Kidney capillary endothelial cell (primary cell): Measurements from ENCODE around the gene UNC5CL.

Experiments used
- DNase-seq: peaks from one replicate; pipeline ENCODE4 v3.0.0-alpha.2; 2018; ENCODE audit warnings: low spot score

The UNC5CL gene

DNA sequence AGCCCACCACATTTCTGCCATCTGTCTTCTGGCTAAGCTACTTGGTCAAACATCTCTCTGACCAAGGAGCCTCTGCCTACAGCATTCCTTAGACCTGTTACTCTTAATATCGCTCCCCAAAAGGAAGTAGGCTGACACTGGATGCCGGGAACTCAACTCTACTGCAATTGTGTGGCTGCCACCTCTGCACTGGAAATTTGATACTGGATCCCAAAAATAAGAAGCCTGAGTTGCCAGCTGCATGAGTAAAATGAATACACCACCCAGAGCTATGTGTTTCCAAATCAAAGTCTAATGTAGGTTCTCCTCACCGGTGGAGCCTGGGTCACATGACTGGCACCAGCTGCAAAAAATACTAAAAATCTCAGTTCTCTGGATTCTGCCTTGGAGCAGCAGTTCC lies 36.9 kb downstream of the UNC5CL start:
- no peak for DNase-seq

DNA sequence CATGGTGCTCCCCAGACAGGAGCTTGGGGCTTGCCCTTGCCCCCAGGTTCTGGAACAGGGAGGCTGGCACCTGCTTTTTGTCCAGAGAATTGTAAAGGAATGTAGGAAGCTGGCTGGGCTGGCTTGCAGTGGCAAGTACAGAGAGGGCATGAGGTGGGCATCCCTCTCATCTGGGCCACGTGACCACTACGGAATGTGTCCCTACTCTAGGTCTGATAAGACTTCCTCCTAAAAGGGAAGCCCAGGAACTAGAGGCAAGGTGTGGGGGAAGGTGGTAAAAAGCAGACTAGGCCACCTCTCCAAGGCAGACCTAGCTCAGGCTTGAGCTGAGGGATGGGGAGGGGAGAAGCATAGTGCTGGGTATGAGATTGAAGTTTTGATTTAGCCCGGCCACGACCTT lies 38.8 kb downstream of the UNC5CL start:
- DNase-seq: no peak

DNA sequence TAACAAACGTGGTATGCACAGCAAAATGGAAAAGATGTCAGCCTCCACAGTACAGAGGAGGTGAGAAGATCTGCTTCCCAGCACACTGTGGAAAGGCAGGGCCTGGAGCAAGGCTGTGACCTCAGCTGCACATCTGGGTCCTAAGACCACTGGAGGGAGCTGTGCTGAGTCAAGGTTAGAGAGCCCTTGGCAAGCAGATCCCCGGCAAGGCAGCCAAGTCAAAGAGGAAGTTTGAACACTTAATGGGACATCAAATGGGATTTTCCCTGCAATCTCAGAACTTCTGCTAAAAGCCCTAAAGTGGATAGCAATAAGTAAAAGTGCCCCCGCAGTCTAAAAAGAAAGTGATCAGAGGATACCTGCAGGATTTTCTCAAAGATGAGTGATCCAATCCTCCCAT lies 39.5 kb downstream of the UNC5CL start:
- peak; percentile 35 for DNase-seq

DNA sequence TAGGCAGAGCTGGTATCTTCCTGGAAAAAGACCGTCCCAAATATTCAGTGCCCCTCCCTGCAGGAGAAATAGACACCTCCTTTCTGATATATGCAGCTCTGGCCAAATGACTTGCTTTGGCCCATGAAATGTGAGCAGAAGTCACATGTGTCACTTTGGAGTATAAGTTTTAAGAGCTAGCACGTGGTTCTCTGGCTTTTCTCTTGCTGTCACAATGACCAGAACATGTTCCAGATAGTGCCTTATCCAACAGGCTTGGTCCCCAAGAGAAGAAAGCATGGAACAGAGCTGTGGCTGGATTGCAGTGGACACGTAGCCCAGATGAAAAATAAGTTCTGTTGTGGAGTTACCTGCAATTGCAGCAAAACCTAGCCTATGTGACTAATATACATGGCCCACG lies 40.4 kb downstream of the UNC5CL start:
- no peak for DNase-seq

DNA sequence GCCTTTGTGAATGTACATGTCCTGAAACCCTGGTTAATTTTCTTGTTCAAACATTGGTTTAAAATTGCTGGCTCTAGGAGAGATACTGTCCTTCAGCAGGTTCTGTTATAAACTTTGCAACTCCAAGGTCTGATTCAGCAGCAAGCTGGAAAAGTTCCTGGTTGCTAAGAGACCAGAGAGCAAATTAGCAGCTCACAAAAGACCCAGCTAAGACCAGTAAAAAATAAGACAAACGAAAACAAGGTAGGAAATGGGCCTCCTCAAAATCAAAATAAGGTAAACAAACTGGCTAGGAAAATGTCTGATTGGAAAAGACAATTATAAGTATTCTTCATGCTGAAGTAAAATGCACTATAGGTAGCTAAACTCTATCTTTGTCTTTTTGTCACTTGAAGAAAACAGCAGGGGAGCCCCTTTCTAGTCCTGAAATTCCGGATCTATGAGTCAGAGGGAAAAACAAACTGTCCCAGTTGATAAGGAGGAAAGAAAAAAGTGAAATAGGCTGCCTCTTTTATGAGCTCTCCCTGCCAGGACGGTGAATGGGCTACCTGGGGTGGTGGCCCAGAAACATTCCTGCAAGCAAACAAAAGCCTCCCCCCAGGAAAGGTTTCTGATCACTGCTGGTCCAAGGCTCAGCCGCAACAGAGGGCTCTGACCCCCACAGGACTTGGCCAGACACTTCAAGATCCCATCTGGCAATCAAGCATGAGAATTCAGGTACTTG lies 41.6 kb downstream of the UNC5CL start:
- no peak for DNase-seq

DNA sequence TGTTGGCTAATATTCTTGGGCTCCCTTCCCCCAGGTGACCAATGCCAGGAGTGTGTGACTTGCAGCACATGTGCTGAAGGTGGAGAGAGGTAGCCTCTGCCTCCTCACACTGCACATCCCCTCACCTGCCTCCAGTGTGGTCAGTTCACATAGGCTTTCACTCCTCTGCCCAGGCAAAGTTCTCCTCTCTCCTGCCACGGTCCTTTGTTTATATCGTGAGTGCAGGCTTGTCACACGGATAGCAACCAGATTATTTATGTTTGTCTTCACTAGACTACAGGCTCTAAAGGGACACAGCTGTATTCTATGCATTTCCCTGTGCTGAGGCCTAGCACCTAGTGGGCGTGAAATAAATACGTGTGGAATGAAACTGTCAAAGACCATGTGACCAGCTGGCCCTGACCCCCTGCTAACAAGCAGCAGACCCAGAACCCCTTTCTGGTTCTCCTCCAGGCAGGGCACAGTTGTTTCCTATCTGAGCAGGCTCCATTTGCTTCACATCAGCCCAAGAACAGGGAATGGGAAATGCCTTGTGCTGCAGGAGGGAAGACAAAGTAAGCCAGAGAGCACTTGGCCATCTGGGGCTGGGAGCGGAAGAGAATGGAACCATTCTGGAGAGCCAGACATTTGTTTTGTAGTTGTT lies 42.3 kb downstream of the UNC5CL start:
- no peak for DNase-seq

DNA sequence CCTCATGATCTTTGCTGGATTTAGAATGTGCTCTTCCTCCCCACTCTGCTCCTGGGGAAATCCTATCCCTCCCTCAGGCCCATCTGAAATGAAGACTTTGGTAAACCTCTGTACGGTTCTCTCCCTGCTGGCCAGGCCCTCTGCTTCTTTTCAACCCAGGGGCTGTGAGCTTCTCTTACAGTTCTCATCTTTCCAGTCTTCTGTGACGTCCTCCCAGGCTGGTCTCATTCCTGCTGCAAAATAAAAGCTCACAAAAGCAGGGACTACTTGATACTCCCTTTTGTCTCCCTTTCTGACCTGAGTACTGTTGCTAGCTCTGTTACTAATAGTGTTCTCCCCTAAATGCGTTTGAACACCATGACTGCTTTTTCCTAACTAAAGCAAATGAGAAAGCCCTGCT lies 46.3 kb downstream of the UNC5CL start:
- DNase-seq: no peak

DNA sequence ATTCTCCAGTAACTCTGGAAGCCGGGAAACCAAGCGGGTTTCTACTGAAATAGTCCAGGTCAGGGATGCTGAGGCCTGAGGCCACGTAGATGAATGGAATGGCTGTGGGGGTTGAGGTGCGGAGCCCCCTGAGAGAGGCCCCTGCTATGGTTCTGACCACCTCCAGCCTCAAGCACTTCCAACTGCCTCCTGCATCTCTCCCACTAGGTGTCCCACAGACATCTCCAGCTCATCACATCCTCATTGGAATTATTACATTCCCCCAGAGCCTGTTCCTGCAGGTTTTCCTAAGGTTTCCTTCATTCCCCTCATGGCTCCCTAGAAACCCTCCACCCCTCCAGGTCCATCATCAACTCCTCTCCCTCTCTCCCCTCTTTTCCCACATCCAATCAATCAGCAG lies 48.7 kb downstream of the UNC5CL start:
- DNase-seq: no peak

DNA sequence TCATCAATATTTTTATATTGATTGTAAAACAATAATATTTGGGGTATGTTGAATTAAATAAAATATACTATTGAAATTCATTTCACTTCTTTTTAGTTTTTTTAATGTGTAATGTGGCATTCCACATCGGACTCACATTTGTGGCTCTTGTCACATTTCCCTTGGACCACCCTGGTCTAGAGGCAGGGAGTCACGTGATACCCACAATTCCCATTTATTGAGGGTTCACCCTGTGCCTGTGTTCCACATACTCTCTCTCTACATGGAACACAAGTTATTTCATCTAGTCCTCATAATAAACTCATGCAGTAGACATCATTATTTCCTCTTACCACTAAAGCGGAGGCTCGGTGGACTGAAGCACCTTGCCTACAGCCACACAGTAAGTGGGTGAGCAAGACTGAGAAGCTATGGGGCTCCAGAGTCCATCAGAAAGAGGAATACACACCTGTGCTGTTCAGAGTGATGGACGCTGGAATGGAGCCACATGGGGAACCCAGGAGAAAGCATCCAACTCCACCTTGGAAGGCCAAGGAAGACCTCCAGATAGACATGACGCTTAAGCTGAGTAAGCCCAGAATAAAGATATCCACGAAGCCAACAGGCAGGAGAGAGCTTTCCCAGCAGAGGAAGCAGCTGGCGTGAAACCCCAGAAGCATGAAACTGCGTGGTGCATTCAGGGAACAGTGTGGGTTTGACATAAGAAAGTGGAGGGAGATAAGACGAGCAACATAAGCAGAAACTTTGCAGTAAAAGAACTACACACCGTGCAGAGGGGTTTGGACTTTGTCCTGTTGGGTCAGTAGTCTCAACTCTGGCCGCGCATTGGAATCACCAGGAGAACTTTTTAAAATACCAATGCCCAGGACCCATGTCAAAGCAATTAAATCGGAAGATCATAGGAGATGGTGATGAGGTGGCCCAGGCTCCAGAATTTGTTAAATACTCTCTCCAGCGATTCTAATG lies 49.5 kb downstream of the UNC5CL start:
- DNase-seq: no peak

DNA sequence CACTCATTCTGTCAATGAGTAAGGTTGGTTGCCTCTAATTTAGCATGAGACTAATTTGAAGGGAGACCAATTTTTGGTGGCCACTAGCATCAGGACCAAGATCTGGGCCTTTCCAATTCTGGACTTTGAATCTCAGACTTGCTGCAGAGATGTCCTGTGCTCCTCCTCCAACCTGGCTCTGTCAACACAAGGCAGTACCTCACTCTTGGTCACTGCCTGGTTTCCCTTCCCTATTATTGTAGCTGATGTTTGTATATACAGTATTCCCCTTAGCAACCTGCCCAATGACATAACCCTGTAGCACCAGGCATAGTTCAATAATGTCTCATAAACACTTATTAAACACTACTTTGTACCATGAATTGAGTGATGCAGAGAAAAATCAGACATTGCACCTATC lies 50.4 kb downstream of the UNC5CL start:
- DNase-seq: no peak

DNA sequence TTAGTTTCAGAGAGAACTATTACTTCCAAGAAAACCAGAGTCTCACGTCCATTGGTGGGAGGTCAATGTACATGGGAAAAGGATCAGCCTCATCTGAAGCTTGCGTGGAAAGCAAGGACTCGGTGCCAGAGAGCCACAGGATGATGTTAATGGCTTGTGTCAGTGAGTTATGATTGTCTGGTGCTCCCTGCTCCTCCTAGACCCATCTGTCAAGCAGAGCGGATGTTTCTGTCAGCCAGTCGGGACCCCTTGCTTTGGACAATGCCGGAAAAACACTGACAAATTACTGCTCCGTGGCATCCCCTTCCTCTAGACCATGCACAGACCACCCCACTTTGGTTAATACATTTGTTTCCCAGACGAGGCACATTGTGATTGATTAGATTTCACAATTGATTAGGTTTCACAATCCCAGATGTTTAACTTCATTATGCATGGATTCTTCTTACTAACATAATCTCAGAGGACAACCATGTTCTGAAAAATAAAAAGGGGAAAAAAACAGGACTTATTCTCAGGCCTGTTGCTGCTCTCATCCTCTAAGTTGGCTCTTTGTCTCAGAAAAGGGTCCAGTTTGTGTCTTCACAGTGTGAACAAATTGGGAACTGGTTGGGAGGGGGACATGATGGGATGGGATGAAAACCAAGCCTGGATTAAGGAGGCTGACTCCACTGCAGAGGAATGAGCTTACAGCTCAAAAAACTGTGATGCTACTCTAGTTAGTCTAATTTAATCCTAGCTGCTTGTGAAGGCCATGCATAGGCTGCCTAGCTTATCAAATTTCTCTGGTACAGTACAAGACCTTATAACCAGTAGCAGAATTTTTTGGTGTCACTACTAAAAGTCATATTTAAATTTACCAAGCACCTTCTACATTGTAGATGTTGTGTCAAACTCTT lies 51.9 kb downstream of the UNC5CL start:
- no peak for DNase-seq

DNA sequence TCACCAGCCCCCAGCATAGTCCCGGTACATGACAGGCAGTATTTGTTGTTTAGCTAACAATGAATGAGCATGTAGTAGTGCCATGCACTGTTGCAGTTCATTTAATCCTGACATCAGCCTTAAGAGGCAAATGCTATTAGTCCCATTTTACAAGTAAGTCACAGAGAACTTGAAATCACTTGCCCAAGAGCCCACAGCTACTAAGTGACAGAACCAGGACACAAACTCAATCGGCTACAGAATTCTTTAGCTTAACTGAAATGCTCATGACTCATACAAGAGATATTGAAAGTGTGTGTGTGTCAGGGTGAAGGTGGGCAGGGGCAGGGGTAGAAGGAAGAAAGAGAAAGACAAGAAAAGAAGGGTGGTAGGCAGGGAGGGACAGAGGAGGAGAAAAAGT lies 52.7 kb downstream of the UNC5CL start:
- no peak for DNase-seq

DNA sequence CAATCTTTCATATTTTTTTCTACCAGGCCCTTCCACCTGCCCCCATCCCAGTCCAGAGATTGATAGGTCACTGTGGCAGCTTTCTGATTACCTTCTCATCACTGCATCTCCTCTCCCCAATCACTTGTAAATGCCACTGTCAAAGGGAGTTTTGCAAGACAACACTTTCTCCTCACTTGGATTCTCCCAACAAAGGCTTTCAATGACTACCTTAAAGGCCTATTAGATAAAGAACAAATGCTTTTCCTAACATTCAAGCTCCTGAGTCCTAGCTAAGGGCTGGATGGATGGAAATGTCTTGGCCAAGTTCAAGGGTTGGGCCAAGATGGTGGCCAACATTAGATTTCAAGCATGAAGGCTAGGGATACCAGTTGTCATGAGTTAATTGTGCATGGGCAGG lies 55.3 kb downstream of the UNC5CL start:
- DNase-seq: no peak

DNA sequence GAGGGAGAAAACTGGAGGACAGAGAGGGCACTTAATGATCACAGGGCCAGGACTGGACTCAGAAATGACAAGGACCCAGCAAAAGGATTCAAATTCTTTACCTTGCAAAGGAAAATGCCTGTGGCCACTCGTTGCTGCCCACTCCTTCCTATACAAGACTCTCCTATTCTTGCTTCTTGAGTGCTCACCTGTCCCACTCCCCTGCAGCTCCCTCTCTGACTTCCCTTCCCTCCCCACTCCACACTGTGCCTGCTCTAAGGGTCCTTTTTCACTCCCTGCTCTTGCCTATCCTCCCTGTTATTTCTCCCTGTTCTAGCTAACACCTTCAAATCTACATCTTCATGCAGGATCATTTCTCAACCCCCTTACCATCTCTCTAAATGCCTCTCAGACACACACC lies 56.1 kb downstream of the UNC5CL start:
- DNase-seq: no peak

DNA sequence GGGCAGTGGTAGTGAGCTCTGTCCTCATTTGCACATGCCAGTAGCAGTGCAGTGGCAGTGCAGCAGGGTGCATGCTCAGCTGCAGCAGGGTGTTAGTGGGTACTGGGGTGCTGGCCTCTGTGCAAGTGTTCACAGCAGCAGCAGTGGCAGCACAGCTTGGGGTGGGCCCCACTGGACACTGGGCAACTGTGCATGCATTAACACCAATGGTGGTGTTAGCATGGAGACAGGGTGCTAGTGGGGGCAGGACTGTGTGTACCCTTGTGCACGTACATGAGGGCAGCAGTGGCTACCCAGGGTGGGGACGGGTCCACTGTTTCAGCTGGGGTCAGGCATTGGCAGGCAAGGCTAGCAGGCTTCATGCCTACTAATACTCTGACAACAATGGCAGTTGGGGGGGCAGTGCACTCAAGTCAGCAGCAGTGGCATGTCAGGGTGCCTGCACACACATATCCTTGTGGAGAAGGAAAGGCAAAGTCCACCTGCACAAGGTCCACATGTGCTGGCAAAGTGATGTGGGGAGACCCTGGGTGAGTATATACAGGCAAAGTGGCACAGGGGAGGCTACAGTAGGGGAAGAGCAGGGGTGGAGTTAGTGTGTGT lies 60.2 kb downstream of the UNC5CL start:
- DNase-seq: no peak

DNA sequence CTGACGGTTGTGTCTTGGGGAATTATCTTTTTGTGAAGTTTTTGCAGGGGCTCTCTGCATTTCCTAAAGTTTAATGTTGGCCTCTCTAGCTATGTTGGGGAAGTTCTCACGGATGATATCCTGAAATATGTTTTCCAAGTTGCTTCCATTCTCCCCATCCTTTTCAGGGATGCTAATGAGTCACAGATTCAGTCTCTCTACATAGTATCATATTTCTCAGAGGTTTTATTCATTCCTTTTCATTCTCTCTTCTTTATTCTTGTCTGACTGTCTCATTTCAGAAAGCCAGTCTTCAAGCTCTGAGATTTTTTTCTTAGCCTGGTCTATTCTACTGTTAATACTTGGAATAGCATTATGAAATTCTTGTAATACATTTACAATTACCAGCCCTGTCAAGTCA lies 61.3 kb downstream of the UNC5CL start:
- DNase-seq: no peak

DNA sequence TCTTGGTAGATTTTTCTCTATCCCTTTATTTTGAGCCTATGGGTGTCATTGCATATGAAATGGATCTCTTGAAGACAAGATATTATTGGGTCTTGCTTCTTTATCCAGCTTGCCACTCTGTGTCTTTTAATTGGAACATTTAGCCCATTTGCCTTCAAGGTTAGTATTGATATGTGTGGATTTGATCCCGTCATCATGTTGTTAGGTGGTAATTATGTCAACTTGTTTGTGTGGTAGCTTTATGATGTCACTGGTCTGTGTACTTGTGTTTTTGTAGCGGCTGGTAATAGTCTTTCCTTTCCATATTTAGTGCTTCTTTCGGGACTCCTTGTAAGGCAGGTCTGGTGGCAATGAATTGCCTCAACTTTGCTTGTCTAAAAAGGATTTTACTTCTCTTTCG lies 61.9 kb downstream of the UNC5CL start:
- no peak for DNase-seq
